Mucosa of descending colon (tissue), 3 donors: ENCODE data around the gene ROBO1. TPM values are rescaled to one million over a fixed set of nuclear protein-coding genes. Genes with fewer than 3 reads are reported as not detected.
A peak's percentile ranks its signal among the peaks of the same experiment; 100 is the strongest.

Source experiments
- ATAC-seq: fragments of 200-7000 bp; cut with Tn5 transposase; one replicate; pipeline ENCODE4 v1.9.1; 2020; ENCODE audit warnings: mild to moderate bottlenecking, moderate library complexity
- DNase-seq, 3 donors: peaks; one replicate each; pipeline ENCODE4 v3.0.0-alpha.2; 2020
- H3K36me3 ChIP-seq: fragments of 200-600 bp; one replicate; pipeline ENCODE4 v1.8.0; 2021; ENCODE audit warnings: low read depth, mild to moderate bottlenecking
- H3K4me1 ChIP-seq: fragments of 200-600 bp; one replicate; pipeline ENCODE4 v1.8.0; 2021; ENCODE audit warnings: low read depth, mild to moderate bottlenecking
- H3K4me3 ChIP-seq: fragments of 200-600 bp; one replicate; pipeline ENCODE4 v1.8.0; 2021; ENCODE audit warnings: mild to moderate bottlenecking
- H3K9me3 ChIP-seq: fragments of 200-600 bp; one replicate; pipeline ENCODE4 v1.8.0; 2021; ENCODE audit warnings: mild to moderate bottlenecking
- CTCF ChIP-seq: fragments of 200-600 bp; IDR thresholded peaks from one replicate; pipeline ENCODE4 v1.8.0; 2022; ENCODE audit warnings: antibody characterized with exemption, mild to moderate bottlenecking
- intact Hi-C, 2 donors: fragments of 100-400 bp; cut with DNase I in 1 of 2; cut with micrococcal nuclease in 1 of 2; formaldehyde crosslinking; loops; one replicate each; pipeline versions ENCODE4 v1.11.0 to v1.11.1; 2022; cut with DNase I, micrococcal nuclease
- total RNA-seq, 3 donors: library from RNA; stranded (reverse); fragmentation: NEBNext Ultra II Directional in 2 of 3; extraction: Animal tissue kit (Norgen Biotek cat#: 25700) in 2 of 3; gene quantifications; one replicate each; pipeline versions ENCODE4 v1.2.1 to v1.2.4, GENCODE V29; 2021 to 2023
- donor health status: DM: no; HTN: no; CAD: no; lungs with moderate emphysema.
- donor health status: DM: no; HTN: no; CAD: no.
- donor health status: DM: no; HTN: yes; CAD: no.

Gene ROBO1
- total RNA-seq, 3 donors from 2014 or later, result 4.3 to 22.7 (median 10.1) TPM

DNA sequence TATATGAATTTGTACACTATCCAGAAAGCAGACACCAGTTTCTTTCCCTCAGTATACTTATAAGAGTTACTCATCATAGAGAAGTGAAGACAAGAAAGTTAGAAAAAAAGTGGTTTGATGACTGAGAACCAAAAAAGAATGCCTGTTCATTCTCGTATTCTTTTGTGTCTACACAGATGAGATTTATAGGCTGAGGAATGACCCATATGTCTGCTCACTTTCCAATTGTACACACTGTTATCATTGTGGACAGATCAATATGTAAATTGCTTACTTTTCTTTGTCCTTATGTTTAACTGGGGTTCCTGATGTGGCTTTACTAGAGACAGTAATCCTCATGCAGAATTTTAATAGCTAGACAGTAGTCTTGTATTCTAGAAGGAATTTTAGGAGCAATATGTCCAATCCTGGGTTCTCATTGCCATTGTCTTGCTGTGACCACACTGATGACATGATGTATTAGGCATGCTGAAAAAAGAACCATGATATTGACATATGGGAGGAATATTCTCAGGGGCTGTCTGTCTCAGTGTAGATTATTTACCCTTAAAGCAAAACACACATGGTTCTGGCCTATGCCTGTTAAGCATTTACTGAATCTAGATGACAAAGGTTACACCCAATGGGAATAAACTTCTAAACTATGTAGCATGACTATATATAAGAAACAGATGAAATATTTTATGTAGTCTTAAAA, 669.7 kb downstream of the ROBO1 start:
- ATAC-seq (no peak), DNase-seq (no peak)
- no peak for TF ChIP-seq CTCF
- Histone ChIP-seq H3K4me1 (no peaks in the 10 kb centered on the region), H3K9me3 (no peaks in the 10 kb centered on the region), H3K4me3 (no peak overlapping the region), H3K36me3 (no peaks in the 10 kb centered on the region)
- intact Hi-C loops, result no loop called here

DNA sequence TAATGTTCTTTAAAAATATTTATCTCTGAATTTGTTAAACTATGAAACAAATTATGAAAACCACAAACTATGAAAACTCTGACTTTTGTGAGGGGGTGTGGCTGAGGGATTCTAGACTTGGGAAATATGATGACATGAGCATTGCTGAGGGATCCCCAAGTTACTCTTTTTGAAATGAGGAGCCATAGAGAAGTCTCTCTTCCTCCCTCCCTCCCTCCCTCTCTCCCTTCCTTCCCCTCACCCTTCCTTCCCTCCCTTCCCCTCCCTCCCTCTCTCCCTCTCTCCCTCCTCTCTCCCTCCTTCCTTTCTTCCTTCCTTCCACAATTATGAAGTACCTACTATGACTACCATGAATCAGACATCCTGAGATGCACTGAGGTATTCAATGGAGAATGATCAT, 673.1 kb downstream of the ROBO1 start:
- Histone ChIP-seq H3K9me3 (no peaks in the 10 kb centered on the region), H3K4me3 (no peak overlapping the region), H3K36me3 (no peaks in the 10 kb centered on the region), H3K4me1 (no peaks in the 10 kb centered on the region)
- ATAC-seq (no peak), DNase-seq (no peak)
- no peak for TF ChIP-seq CTCF
- intact Hi-C loops, result no loop called here

- peak; percentile 41 for TF ChIP-seq CTCF
- Histone ChIP-seq H3K4me3 (no peak overlapping the region), H3K36me3 (no peaks in the 10 kb centered on the region), H3K4me1 (no peaks in the 10 kb centered on the region), H3K9me3 (no peaks in the 10 kb centered on the region)
- intact Hi-C loops, result loop anchor here (10.0 kb wide), 1 partner anchor 278 kb away; no protein-coding TSS in a partner anchor
- DNase-seq (peak in 1 of 3 donors; percentile 66), ATAC-seq (peak; percentile 57)
Observed at GRCh38 chr3:79086514-79086913, 681.3 kb downstream of the ROBO1 start.

GRCh38 chr3:79085171-79085570, 682.6 kb downstream of the ROBO1 start:
- no peak for ATAC-seq
- no peaks in the 10 kb centered on the region for H3K4me1 ChIP-seq

DNA sequence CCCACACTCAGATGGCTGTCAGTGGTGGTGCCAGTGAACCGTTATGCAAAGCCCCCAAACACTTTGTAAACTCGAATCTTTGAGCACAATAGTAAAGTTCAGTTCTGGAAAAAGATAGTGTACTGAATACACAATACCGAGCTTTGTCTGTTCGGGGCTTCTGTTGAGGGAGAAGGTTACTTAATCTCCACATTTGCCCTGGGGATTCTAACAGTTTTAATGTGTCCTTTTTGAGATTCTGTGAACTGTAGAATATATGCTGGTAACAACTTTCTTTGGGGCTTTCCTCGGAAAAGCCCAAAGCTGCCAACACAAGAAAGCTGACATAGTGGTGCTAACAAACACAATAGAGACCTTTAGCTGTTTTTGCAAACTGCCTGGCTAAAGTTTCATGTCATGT, 686.5 kb downstream of the ROBO1 start:
- no peak overlapping the region for H3K4me3 ChIP-seq
- H3K36me3 ChIP-seq, result no peaks in the 10 kb centered on the region
- no peak for ATAC-seq
- H3K4me1 ChIP-seq, result no peaks in the 10 kb centered on the region
- no peaks in the 10 kb centered on the region for H3K9me3 ChIP-seq
- TF ChIP-seq CTCF, result no peak
- intact Hi-C loops, result loop anchor here (10.0 kb wide), 1 partner anchor 283 kb away; no protein-coding TSS in a partner anchor
- no peak for DNase-seq

More at GRCh38 chr3:79085171-79085570, 682.6 kb downstream of the ROBO1 start:
- no peak for DNase-seq
- no peaks in the 10 kb centered on the region for H3K36me3 ChIP-seq
- intact Hi-C loops, result loop anchor here (10.0 kb wide), 1 partner anchor 280 kb away; no protein-coding TSS in a partner anchor
- no peak for TF ChIP-seq CTCF
- no peak overlapping the region for H3K4me3 ChIP-seq
- no peaks in the 10 kb centered on the region for H3K9me3 ChIP-seq
